ENCODE measurements around the gene ACO2. TPM values are rescaled to one million over a fixed set of nuclear protein-coding genes. Genes with fewer than 3 reads are reported as not detected.

The ACO2 gene
- total and polyA plus RNA-seq, 10 of the 15 experiments (the other 5 are each of a cell fraction or from before 2014, with no cell fraction given) = 21.4 to 214 (median 88.5) TPM

GRCh38 chr22:41500303-41500702, 31.4 kb downstream of the ACO2 start:
- Histone ChIP-seq H3K36me3 (ENCODE audit: control insufficient read depth in 2 of 2, insufficient read depth in 2 of 2, low read length in 1 of 2) (peaks cover 14 to 22% of the 10 kb centered on the region in 2 experiments; a peak in 3 of 4 replicates), H3K4me1 (ENCODE audit: control insufficient read depth, insufficient read depth, low read length) (no peaks in the 10 kb centered on the region), H4K20me1 (ENCODE audit: control insufficient read depth, insufficient read depth) (no peaks in the 10 kb centered on the region), H3K9me3 (replicated peaks; ENCODE audit: control insufficient read depth, insufficient read depth, low read length) (no peaks in the 10 kb centered on the region), H2AFZ (ENCODE audit: control insufficient read depth, low read depth, low read length) (no peak overlapping the region), H3K9ac (ENCODE audit: control insufficient read depth, insufficient read depth, low read length) (no peak overlapping the region), H3K4me2 (ENCODE audit: control insufficient read depth, insufficient read depth) (no peak overlapping the region), H3K4me3 (no peak overlapping the region), H3K27ac (ENCODE audit: control insufficient read depth, insufficient read depth) (no peak overlapping the region), H3K79me2 (ENCODE audit: control insufficient read depth, insufficient read depth, low read length) (peaks cover 2% of the 10 kb centered on the region), H3K27me3 (replicated peaks in 1 of 2; ENCODE audit: control insufficient read depth in 2 of 2, insufficient read depth in 2 of 2, low read length in 1 of 2) (no peaks in the 10 kb centered on the region)
- TF ChIP-seq GABPA (IDR thresholded peaks at IDR 0.05; ENCODE audit: low read depth) = no peak
- TF ChIP-seq NFYB (IDR thresholded peaks at IDR 0.05; ENCODE audit: insufficient read depth, low read depth, low read length) = no peak
- TF ChIP-seq TCF7 (IDR thresholded peaks at IDR 0.05; ENCODE audit: borderline replicate concordance) = no peak
- TF ChIP-seq SMARCA5 (IDR thresholded peaks at IDR 0.05) = no peak
- no peak for TF ChIP-seq RAD21 (IDR thresholded peaks at IDR 0.05; ENCODE audit: insufficient read depth, low read depth, low read length)
- no peak for TF ChIP-seq POLR2AphosphoS5 (IDR thresholded peaks at IDR 0.05; ENCODE audit: low read length)
- no peak for TF ChIP-seq YBX1 (IDR thresholded peaks at IDR 0.05)
- no peak for TF ChIP-seq IKZF1 (conservative IDR thresholded peaks at IDR 0.05)
- no peak for TF ChIP-seq ZBTB4 (CRISPR knock-in tag; IDR thresholded peaks at IDR 0.05)
- no peak for TF ChIP-seq REST (IDR thresholded peaks at IDR 0.05; ENCODE audit: low read depth, low read length)
- no peak for TF ChIP-seq NFXL1 (IDR thresholded peaks at IDR 0.05; ENCODE audit: borderline replicate concordance)
- ATAC-seq (no peak), FAIRE-seq (no peak), DNase-seq (ENCODE audit: low read depth, low spot score) (no peak)
- ChIA-PET RAD21 (ENCODE audit: unreplicated experiment) (interaction anchor here (1.0 to 4.6 kb wide), 9 partner anchors 11 to 97 kb away, joined by 3 to 60 read pairs (median 5); partner anchors contain the start of genes ACO2, PHF5A and TOB2), POLR2A (interaction anchor here (2.0 to 2.3 kb wide), 2 partner anchors 21 to 28 kb away, joined by 6 read pairs; no protein-coding TSS in a partner anchor), SMC1A (ENCODE audit: uncharacterized antibody, unreplicated experiment) (interaction anchor here (0.9 to 5.4 kb wide), 11 partner anchors 12 to 97 kb away, joined by 3 to 62 read pairs (median 5); partner anchors contain the start of genes ACO2, PHF5A and TOB2), CTCF (interaction anchor here (0.6 to 3.3 kb wide), 8 partner anchors 11 to 97 kb away, joined by 3 to 58 read pairs (median 6); partner anchors contain the start of genes ACO2 and PHF5A)
- intact Hi-C loops (cut with micrococcal nuclease; ENCODE audit: unreplicated experiment) (loop anchor here (5.0 kb wide), 2 partner anchors 33 to 53 kb away; partner anchors contain the start of genes ACO2, PHF5A and TOB2), in situ Hi-C loops (cut with MboI) (no loop called here)
- no TSS peak for BruUV-seq (replicated peaks)
- WGBS (ENCODE audit: insufficient coverage, insufficient replicate concordance, low lambda C conversion rate, missing lambda C conversion rate) = 70% methylated on average over 7 of the region's 7 CpGs

Data from GM12878 (cell line).